ENCODE results near the gene B3GALT6.
A peak's percentile ranks its signal among the peaks of the same experiment; 100 is the strongest.

The B3GALT6 gene

GRCh38 chr1:1202831-1203560, 29.0 kb upstream of the B3GALT6 start:
- Histone ChIP-seq H3K27me3 (replicated peaks; ENCODE audit: control insufficient read depth, insufficient read depth, low read length, poor library complexity, severe bottlenecking) (no peaks in the 10 kb centered on the region), H3K4me1 (ENCODE audit: control insufficient read depth, insufficient read depth, low read length, poor library complexity, severe bottlenecking) (peaks cover 38% of the 10 kb centered on the region), H3K9me3 (ENCODE audit: control insufficient read depth, low read length) (no peaks in the 10 kb centered on the region), H3K36me3 (ENCODE audit: control insufficient read depth, insufficient read depth, low read length) (no peaks in the 10 kb centered on the region), H3K27ac (ENCODE audit: insufficient read depth, low read length, poor library complexity, severe bottlenecking) (no peak overlapping the region), H3K4me3 (ENCODE audit: insufficient read depth, low read depth, low read length, poor library complexity, severe bottlenecking) (no peak overlapping the region)
- peak in 1 of 3 donors; percentile 0 for DNase-seq

- Histone ChIP-seq H3K27me3 (replicated peaks; ENCODE audit: control insufficient read depth, insufficient read depth, low read length, poor library complexity, severe bottlenecking) (no peaks in the 10 kb centered on the region), H3K4me3 (ENCODE audit: insufficient read depth, low read depth, low read length, poor library complexity, severe bottlenecking) (no peak overlapping the region), H3K9me3 (ENCODE audit: control insufficient read depth, low read length) (no peaks in the 10 kb centered on the region), H3K27ac (ENCODE audit: insufficient read depth, low read length, poor library complexity, severe bottlenecking) (no peak overlapping the region), H3K4me1 (ENCODE audit: control insufficient read depth, insufficient read depth, low read length, poor library complexity, severe bottlenecking) (peaks cover 45% of the 10 kb centered on the region), H3K36me3 (ENCODE audit: control insufficient read depth, insufficient read depth, low read length) (no peaks in the 10 kb centered on the region)
- peak in 1 of 3 donors; percentile 1 for DNase-seq
Observed at GRCh38 chr1:1203561-1204424, 28.2 kb upstream of the B3GALT6 start.

GRCh38 chr1:1204425-1204920, 27.6 kb upstream of the B3GALT6 start:
- peak overlapping the region; percentile 83 for H3K27ac ChIP-seq (ENCODE audit: insufficient read depth, low read length, poor library complexity, severe bottlenecking)

GRCh38 chr1:1204998-1205768, 26.9 kb upstream of the B3GALT6 start:
- Histone ChIP-seq H3K4me1 (ENCODE audit: control insufficient read depth, insufficient read depth, low read length, poor library complexity, severe bottlenecking) (peaks cover 52% of the 10 kb centered on the region), H3K27me3 (replicated peaks; ENCODE audit: control insufficient read depth, insufficient read depth, low read length, poor library complexity, severe bottlenecking) (no peaks in the 10 kb centered on the region), H3K36me3 (ENCODE audit: control insufficient read depth, insufficient read depth, low read length) (no peaks in the 10 kb centered on the region), H3K9me3 (ENCODE audit: control insufficient read depth, low read length) (no peaks in the 10 kb centered on the region), H3K4me3 (ENCODE audit: insufficient read depth, low read depth, low read length, poor library complexity, severe bottlenecking) (peak overlapping the region; percentile 55), H3K27ac (ENCODE audit: insufficient read depth, low read length, poor library complexity, severe bottlenecking) (peak overlapping the region; percentile 83)
- DNase-seq: no peak

More at GRCh38 chr1:1204425-1204920, 27.6 kb upstream of the B3GALT6 start:
- H3K9me3 ChIP-seq (ENCODE audit: control insufficient read depth, low read length): no peaks in the 10 kb centered on the region
- H3K27me3 ChIP-seq (replicated peaks; ENCODE audit: control insufficient read depth, insufficient read depth, low read length, poor library complexity, severe bottlenecking): no peaks in the 10 kb centered on the region
- DNase-seq: no peak
- H3K36me3 ChIP-seq (ENCODE audit: control insufficient read depth, insufficient read depth, low read length): no peaks in the 10 kb centered on the region
- peaks cover 51% of the 10 kb centered on the region for H3K4me1 ChIP-seq (ENCODE audit: control insufficient read depth, insufficient read depth, low read length, poor library complexity, severe bottlenecking)
- no peak overlapping the region for H3K4me3 ChIP-seq (ENCODE audit: insufficient read depth, low read depth, low read length, poor library complexity, severe bottlenecking)

GRCh38 chr1:1205769-1206375, 26.2 kb upstream of the B3GALT6 start:
- Histone ChIP-seq H3K36me3 (ENCODE audit: control insufficient read depth, insufficient read depth, low read length) (no peaks in the 10 kb centered on the region), H3K4me3 (ENCODE audit: insufficient read depth, low read depth, low read length, poor library complexity, severe bottlenecking) (peak overlapping the region; percentile 55), H3K4me1 (ENCODE audit: control insufficient read depth, insufficient read depth, low read length, poor library complexity, severe bottlenecking) (peaks cover 48% of the 10 kb centered on the region), H3K27ac (ENCODE audit: insufficient read depth, low read length, poor library complexity, severe bottlenecking) (peak overlapping the region; percentile 83), H3K9me3 (ENCODE audit: control insufficient read depth, low read length) (no peaks in the 10 kb centered on the region), H3K27me3 (replicated peaks; ENCODE audit: control insufficient read depth, insufficient read depth, low read length, poor library complexity, severe bottlenecking) (no peaks in the 10 kb centered on the region)
- no peak for DNase-seq

GRCh38 chr1:1206376-1206965, 25.6 kb upstream of the B3GALT6 start, which contains the start of gene TNFRSF18:
TSS of gene TNFRSF18 (minus strand) at chr1:1206592. CDS start at chr1:1206571, 21 bp downstream.
- H3K27me3 ChIP-seq (replicated peaks; ENCODE audit: control insufficient read depth, insufficient read depth, low read length, poor library complexity, severe bottlenecking): no peaks in the 10 kb centered on the region
- peak within 1 kb of the TSS; percentile 83 for H3K27ac ChIP-seq (ENCODE audit: insufficient read depth, low read length, poor library complexity, severe bottlenecking)
- H3K4me1 ChIP-seq (ENCODE audit: control insufficient read depth, insufficient read depth, low read length, poor library complexity, severe bottlenecking): peaks cover 49% of the 10 kb centered on the region
- H3K36me3 ChIP-seq (ENCODE audit: control insufficient read depth, insufficient read depth, low read length): no peaks in the 10 kb centered on the region
- no peaks in the 10 kb centered on the region for H3K9me3 ChIP-seq (ENCODE audit: control insufficient read depth, low read length)
- peak within 1 kb of the TSS; percentile 55 for H3K4me3 ChIP-seq (ENCODE audit: insufficient read depth, low read depth, low read length, poor library complexity, severe bottlenecking)
- DNase-seq: peak in 1 of 3 donors; percentile 30

GRCh38 chr1:1206966-1207531, 25.0 kb upstream of the B3GALT6 start:
- Histone ChIP-seq H3K36me3 (ENCODE audit: control insufficient read depth, insufficient read depth, low read length) (no peaks in the 10 kb centered on the region), H3K9me3 (ENCODE audit: control insufficient read depth, low read length) (no peaks in the 10 kb centered on the region), H3K4me3 (ENCODE audit: insufficient read depth, low read depth, low read length, poor library complexity, severe bottlenecking) (peak overlapping the region; percentile 55), H3K27me3 (replicated peaks; ENCODE audit: control insufficient read depth, insufficient read depth, low read length, poor library complexity, severe bottlenecking) (no peaks in the 10 kb centered on the region), H3K27ac (ENCODE audit: insufficient read depth, low read length, poor library complexity, severe bottlenecking) (peak overlapping the region; percentile 83), H3K4me1 (ENCODE audit: control insufficient read depth, insufficient read depth, low read length, poor library complexity, severe bottlenecking) (peaks cover 53% of the 10 kb centered on the region)
- no peak for DNase-seq

- peaks cover 56% of the 10 kb centered on the region for H3K4me1 ChIP-seq (ENCODE audit: control insufficient read depth, insufficient read depth, low read length, poor library complexity, severe bottlenecking)
- no peaks in the 10 kb centered on the region for H3K36me3 ChIP-seq (ENCODE audit: control insufficient read depth, insufficient read depth, low read length)
- H3K27me3 ChIP-seq (replicated peaks; ENCODE audit: control insufficient read depth, insufficient read depth, low read length, poor library complexity, severe bottlenecking): no peaks in the 10 kb centered on the region
- peak overlapping the region; percentile 83 for H3K27ac ChIP-seq (ENCODE audit: insufficient read depth, low read length, poor library complexity, severe bottlenecking)
- no peak for DNase-seq
- H3K9me3 ChIP-seq (ENCODE audit: control insufficient read depth, low read length): no peaks in the 10 kb centered on the region
- H3K4me3 ChIP-seq (ENCODE audit: insufficient read depth, low read depth, low read length, poor library complexity, severe bottlenecking): no peak overlapping the region
Observed at GRCh38 chr1:1207571-1207892, 24.5 kb upstream of the B3GALT6 start.
